B cell (primary cell): ENCODE results near the gene ANKRD11.

Source experiments
- CTCF ChIP-seq: fragments of 200-600 bp; IDR thresholded peaks from one replicate; pipeline ENCODE4 v1.8.0; 2022; ENCODE audit warnings: antibody characterized with exemption, mild to moderate bottlenecking
- EZH2 ChIP-seq: IDR thresholded peaks from 2 replicates; pipeline ENCODE4 v1.6.1; 2012; ENCODE audit warnings: borderline replicate concordance, low read depth, mild to moderate bottlenecking, moderate library complexity, low read length; ENCODE audit not compliant: insufficient read depth, poor library complexity, severe bottlenecking

DNA sequence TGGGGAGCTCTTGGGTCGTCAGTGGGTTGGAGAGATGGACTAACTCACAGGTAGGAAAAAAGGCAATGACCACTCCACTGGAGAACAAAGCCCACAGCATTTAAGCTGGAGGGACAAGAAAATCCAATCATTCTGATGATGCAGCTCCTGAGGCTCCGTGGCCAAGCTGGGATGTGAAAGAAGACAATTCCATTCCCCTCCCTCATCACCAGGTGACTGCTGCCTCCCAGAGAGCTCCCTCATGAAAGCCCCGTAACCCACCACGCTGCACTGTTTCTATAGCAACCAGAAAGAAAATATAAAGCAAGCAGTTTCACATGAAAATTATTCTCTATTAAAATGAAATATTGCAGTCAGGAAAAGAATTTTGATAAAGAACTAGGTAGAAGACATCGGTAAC lies 15.2 kb downstream of the ANKRD11 start:
- no peak for TF ChIP-seq CTCF
- no peak for TF ChIP-seq EZH2
